Measurements from ENCODE around the gene COG2.
"Not testable (repeated sequence)": the region's sequence is repeated elsewhere in the genome, so short reads cannot be mapped to it uniquely, and the experiment has no call there.

COG2 gene

DNA sequence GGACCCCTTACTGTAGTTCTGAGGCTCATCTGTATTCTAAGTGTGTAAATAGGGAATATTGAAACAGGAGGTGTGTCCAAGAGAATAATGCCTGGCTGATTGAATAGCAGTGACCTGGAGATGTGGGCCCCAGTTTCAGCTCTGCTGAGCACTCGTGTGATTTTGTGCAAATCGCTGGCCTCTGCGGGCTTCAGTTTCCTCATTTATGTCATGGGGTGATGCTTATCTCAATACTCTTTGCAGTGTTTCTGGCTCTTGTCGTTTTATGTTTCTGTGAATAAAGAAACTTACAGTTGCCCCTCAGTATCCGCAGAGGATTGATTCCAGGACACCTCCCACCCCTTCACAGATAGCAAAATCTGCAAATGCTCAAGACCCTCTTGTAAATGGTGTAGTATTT is 5.0 kb downstream of the COG2 start:
- no peak for DNase-seq (ENCODE audit: low read depth)
- TF ChIP-seq, protein P1, sequence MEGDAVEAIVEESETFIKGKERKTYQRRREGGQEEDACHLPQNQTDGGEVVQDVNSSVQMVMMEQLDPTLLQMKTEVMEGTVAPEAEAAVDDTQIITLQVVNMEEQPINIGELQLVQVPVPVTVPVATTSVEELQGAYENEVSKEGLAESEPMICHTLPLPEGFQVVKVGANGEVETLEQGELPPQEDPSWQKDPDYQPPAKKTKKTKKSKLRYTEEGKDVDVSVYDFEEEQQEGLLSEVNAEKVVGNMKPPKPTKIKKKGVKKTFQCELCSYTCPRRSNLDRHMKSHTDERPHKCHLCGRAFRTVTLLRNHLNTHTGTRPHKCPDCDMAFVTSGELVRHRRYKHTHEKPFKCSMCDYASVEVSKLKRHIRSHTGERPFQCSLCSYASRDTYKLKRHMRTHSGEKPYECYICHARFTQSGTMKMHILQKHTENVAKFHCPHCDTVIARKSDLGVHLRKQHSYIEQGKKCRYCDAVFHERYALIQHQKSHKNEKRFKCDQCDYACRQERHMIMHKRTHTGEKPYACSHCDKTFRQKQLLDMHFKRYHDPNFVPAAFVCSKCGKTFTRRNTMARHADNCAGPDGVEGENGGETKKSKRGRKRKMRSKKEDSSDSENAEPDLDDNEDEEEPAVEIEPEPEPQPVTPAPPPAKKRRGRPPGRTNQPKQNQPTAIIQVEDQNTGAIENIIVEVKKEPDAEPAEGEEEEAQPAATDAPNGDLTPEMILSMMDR (conservative IDR thresholded peaks at IDR 0.05; ENCODE audit: control insufficient read depth, insufficient read depth, low read depth, low read length) = no peak
- no peak overlapping the region for H3K4me3 ChIP-seq (ENCODE audit: control insufficient read depth, low read depth, low read length)

DNA sequence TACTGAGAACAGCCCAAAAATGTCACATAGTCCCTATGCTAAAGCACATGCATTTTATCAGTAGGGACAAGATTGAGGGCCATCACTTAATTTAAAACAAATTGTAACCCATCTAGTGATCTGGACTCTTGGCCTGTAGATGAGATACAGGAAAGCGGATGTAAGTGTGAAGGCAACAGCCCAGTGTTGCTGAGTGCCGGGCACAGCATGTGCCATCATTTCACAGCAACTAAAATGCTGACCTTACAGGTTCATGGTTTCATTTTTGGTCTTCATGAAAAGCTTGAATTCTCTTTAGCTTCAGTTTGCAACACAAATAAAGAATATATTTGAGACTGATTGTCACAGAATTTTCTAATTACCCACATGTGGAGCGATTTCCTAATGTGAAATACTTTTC is 5.8 kb downstream of the COG2 start:
- no peak for DNase-seq (ENCODE audit: low read depth)
- TF ChIP-seq, protein P1 (conservative IDR thresholded peaks at IDR 0.05; ENCODE audit: control insufficient read depth, insufficient read depth, low read depth, low read length) = no peak
- no peak overlapping the region for H3K4me3 ChIP-seq (ENCODE audit: control insufficient read depth, low read depth, low read length)

DNA sequence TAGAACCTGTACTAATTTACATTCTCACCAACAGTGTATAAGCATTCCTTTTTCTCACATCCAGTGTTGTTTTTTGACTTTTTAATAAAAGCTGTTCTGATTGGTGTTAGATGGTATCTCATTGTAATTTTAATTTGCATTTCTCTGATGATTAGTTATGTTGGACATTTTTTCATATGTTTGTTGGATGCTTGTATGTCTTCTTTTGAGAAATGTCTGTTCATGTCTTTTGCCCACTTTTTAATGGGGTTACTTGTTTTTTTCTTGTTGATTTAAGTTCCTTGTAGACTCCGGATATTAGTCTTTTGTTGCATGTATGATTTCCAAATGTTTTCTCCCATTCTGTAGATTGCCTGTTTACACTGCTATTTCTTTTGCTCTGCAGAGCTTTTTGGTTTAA is 8.0 kb downstream of the COG2 start:
- H3K4me3 ChIP-seq (ENCODE audit: control insufficient read depth, low read depth, low read length) = no peak overlapping the region
- TF ChIP-seq, protein P1 (conservative IDR thresholded peaks at IDR 0.05; ENCODE audit: control insufficient read depth, insufficient read depth, low read depth, low read length) = no peak
- DNase-seq (ENCODE audit: low read depth) = no peak

DNA sequence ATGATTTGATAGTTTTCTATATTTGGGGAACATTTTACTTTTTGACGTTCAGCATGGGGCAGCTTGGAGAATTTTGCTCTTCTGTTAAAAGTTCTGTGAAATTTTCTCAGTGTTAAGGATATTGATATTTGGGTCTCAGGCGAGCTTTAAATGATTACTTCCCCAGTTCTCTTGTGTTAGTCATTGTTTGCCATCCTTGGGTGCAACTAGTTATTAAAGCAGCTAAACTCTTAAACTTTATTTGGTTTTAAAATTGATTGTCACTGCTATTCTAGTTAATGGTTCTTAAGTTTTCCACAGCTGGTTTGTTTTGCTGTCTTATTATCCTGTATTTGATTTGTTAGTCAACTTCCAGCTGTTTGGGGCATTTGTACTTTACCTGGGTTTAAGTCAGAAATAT is 9.0 kb downstream of the COG2 start:
- no peak overlapping the region for H3K4me3 ChIP-seq (ENCODE audit: control insufficient read depth, low read depth, low read length)
- TF ChIP-seq, protein P1 (conservative IDR thresholded peaks at IDR 0.05; ENCODE audit: control insufficient read depth, insufficient read depth, low read depth, low read length) = no peak
- DNase-seq (ENCODE audit: low read depth) = no peak

DNA sequence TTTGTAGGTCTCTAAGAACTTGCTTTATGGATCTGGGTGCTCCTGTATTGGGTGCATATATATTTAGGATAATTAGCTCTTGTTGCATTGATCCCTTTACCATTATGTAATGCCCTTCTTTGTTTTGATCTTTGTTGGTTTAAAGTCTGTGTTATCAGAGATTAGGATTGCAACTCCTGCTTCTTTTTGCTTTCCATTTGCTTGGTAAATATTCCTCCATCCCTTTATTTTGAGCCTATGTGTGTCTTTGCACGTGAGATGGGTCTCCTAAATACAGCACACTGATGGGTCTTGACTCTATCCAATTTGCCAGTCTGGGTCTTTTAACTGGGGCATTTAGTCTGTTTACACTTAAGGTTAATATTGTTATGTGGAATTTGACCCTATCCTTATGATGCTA is 14.4 kb downstream of the COG2 start:
- not testable (repeated sequence) for H3K4me3 ChIP-seq (ENCODE audit: control insufficient read depth, low read depth, low read length); DNase-seq (ENCODE audit: low read depth)

DNA sequence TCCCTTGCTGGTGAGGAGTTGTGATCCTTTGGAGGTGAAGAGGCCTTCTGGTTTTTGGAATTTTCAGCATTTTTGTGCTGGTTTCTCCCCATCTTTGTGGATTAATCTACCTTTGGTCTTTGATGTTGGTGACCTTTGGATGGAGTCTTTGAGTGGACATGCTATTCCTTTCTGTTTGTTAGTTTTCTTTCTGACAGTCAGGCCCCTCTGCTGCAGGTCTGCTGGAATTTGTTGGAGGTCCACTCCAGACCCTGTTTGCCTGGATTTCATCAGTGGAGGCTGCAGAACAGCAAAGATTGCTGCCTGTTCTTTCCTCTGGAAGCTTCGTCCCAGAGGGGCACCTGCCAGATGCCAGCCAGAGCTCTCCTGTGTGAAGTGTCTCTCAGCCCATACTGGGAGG is 15.8 kb downstream of the COG2 start:
- not testable (repeated sequence) for H3K4me3 ChIP-seq (ENCODE audit: control insufficient read depth, low read depth, low read length); DNase-seq (ENCODE audit: low read depth)

DNA sequence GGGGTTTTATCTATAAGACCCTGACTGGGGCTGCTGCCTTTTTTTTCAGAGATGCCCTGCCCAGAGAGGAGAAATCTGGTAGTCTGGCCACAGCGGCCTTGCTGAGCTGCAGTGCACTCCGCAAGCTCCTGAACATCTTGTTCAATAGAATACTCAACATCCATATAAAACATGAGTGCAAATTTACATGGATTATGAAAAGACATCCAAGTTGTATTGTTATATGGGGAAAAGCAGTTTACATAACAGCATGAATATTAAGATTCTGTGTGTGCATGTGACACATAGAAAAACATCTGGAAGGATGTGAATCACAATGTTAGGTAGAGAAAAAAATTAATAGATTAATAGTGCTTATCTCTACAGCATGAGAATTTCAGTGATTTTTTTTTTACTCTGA is 16.4 kb downstream of the COG2 start:
- H3K4me3 ChIP-seq (ENCODE audit: control insufficient read depth, low read depth, low read length) = no peak overlapping the region
- DNase-seq (ENCODE audit: low read depth) = no peak
- TF ChIP-seq, protein P1 (conservative IDR thresholded peaks at IDR 0.05; ENCODE audit: control insufficient read depth, insufficient read depth, low read depth, low read length) = no peak

DNA sequence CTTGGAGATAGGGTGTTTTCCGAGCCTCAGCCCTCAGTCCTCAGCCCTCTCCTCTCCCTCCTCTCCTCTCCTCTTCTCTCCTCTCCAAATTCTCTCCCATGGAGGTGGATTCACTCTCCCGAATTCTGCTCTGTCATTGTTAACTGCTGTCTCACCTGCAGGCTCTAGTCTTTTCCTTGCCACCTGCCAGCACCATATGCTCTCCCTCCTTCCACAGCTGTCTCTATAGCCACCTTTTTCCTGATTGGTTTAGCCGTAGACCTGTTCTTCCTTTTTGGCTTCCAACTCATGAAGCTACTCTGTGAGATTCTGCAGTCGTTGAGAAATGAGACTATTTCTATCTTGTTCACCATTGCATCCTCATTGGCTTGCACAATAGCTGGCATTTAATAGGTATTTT is 19.7 kb downstream of the COG2 start:
- no peak overlapping the region for H3K4me3 ChIP-seq (ENCODE audit: control insufficient read depth, low read depth, low read length)

More for the DNA sequence above, 19.7 kb downstream of the COG2 start:
- DNase-seq (ENCODE audit: low read depth) = no peak
- TF ChIP-seq, protein P1 (conservative IDR thresholded peaks at IDR 0.05; ENCODE audit: control insufficient read depth, insufficient read depth, low read depth, low read length) = no peak
